ENCODE measurements around the gene HNRNPF. TPM values are rescaled to one million over a fixed set of nuclear protein-coding genes. Genes with fewer than 3 reads are reported as not detected.

HNRNPF gene
- total and polyA plus RNA-seq, 2 donors (not counting 3 experiments of a cell fraction or from before 2014, with no cell fraction given) = 144 to 230 TPM

DNA sequence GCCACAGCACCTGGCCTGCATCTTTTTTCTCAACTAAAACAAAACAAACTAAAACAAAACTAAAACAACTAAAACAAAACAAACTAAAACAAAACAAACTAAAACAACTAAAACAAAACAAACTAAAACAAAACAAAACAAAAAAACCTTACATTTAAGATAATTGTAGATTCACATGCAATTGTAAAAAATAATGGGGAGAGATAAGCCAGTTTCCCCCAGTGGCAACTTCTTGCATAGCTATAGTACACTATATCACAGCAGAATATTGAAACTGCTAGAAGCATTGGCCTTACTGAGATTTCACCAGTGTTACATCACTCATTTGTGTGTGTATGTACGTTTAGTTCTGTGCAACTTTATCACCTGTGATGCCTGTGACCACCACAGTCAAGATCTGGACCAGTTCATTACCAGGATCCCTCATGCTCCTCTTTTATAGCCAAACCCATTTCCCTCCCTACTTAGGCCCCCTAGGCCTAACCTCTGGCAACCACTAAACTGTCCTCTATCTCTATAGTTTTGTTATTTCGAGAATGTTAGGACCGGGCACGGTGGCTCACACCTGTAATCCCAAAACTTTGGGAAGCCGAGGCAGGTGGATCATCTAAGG is 28.3 kb downstream of the HNRNPF start:
- no peak for FAIRE-seq
- dilution Hi-C loops (cut with MboI; ENCODE audit: extremely low pct_ligation_motif_present, low sequenced_read_pairs) (no loop called here), intact Hi-C loops (cut with micrococcal nuclease) (no loop called here)
- BruUV-seq (replicated peaks) = no TSS peak
- Histone ChIP-seq H3K4me3 (replicated peaks in 1 of 3; ENCODE audit: insufficient read depth in 1 of 3, low read depth in 1 of 3, low read length in 3 of 3) (no peak overlapping the region), H3K79me2 (ENCODE audit: control insufficient read depth, insufficient read depth, low read length) (no peaks in the 10 kb centered on the region), H3K4me2 (ENCODE audit: insufficient read depth, low read length) (no peak overlapping the region), H3K27me3 (ENCODE audit: control insufficient read depth in 2 of 2, insufficient read depth in 2 of 2, low read length in 2 of 2) (no peaks in the 10 kb centered on the region), H3K9me3 (replicated peaks; ENCODE audit: control insufficient read depth, insufficient read depth, low read length) (no peaks in the 10 kb centered on the region), H4K20me1 (replicated peaks; ENCODE audit: control insufficient read depth, extremely low read depth, insufficient read depth, low read length) (peaks cover 2% of the 10 kb centered on the region), H3K27ac (ENCODE audit: insufficient read depth, low read depth, low read length) (no peak overlapping the region), H3K9ac (replicated peaks; ENCODE audit: extremely low read depth, insufficient read depth, low read length) (no peak overlapping the region), H3K36me3 (ENCODE audit: control insufficient read depth in 2 of 2, extremely low read depth in 1 of 2, insufficient read depth in 2 of 2, low read length in 2 of 2) (peaks cover 3 to 4% of the 10 kb centered on the region in 2 experiments), H3K4me1 (ENCODE audit: control insufficient read depth, extremely low read depth, insufficient read depth, low read length) (no peaks in the 10 kb centered on the region), H2AFZ (ENCODE audit: low read depth, low read length) (no peak overlapping the region), H3K9me1 (replicated peaks; ENCODE audit: control insufficient read depth, extremely low read depth, insufficient read depth, low read length) (no peaks in the 10 kb centered on the region)
- DNase-seq (ENCODE audit: low read depth, low spot score) = no peak
- CTCF ChIA-PET = interaction anchor here (0.8 to 2.6 kb wide), 3 partner anchors 10 to 88 kb away, joined by 3 to 13 read pairs (median 3); no protein-coding TSS in a partner anchor
- no peak for TF ChIP-seq FOS (IDR thresholded peaks at IDR 0.05; ENCODE audit: borderline replicate concordance, insufficient read depth, low read length)
- TF ChIP-seq, protein P1, sequence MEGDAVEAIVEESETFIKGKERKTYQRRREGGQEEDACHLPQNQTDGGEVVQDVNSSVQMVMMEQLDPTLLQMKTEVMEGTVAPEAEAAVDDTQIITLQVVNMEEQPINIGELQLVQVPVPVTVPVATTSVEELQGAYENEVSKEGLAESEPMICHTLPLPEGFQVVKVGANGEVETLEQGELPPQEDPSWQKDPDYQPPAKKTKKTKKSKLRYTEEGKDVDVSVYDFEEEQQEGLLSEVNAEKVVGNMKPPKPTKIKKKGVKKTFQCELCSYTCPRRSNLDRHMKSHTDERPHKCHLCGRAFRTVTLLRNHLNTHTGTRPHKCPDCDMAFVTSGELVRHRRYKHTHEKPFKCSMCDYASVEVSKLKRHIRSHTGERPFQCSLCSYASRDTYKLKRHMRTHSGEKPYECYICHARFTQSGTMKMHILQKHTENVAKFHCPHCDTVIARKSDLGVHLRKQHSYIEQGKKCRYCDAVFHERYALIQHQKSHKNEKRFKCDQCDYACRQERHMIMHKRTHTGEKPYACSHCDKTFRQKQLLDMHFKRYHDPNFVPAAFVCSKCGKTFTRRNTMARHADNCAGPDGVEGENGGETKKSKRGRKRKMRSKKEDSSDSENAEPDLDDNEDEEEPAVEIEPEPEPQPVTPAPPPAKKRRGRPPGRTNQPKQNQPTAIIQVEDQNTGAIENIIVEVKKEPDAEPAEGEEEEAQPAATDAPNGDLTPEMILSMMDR (IDR thresholded peaks at IDR 0.05; ENCODE audit: extremely low read depth in 1 of 2, insufficient read depth in 1 of 2, low read depth in 1 of 2, low read length in 2 of 2) = peak in 1 of 2 donors; percentile 7
- no peak for TF ChIP-seq POLR2AphosphoS5 (IDR thresholded peaks at IDR 0.05; ENCODE audit: insufficient read depth, low read depth, low read length)
- TF ChIP-seq JUN (IDR thresholded peaks at IDR 0.05; ENCODE audit: borderline replicate concordance, insufficient read depth, insufficient read length, low read depth) = no peak
- POLR2A ChIA-PET = no interaction called here

DNA sequence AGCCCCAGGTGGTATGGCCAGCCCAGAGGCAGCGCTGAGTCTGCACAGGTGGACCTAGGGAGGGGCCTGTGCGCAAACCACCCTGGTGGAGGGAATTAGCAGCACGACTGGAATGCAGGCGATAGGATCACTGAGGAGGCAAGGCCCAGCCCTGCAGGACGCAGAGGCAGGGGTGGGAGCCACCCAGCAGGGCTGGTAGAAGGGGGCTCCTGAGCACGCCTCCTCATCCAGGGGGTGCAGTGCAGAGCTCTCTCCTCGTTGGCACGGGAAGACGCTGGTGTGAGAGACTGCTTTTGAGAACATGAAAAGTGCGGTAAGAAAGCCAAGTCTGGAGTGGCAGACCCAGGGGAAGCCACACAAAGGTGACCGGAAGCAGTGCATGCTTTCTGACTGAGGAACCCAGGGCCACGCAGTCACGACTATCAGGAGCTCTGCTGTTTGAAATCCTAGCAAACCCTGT is 31.5 kb downstream of the HNRNPF start:
- FAIRE-seq = no peak
- Histone ChIP-seq H3K4me3 (replicated peaks in 1 of 3; ENCODE audit: insufficient read depth in 1 of 3, low read depth in 1 of 3, low read length in 3 of 3) (no peak overlapping the region), H3K9me1 (replicated peaks; ENCODE audit: control insufficient read depth, extremely low read depth, insufficient read depth, low read length) (no peaks in the 10 kb centered on the region), H4K20me1 (replicated peaks; ENCODE audit: control insufficient read depth, extremely low read depth, insufficient read depth, low read length) (no peaks in the 10 kb centered on the region), H3K27ac (ENCODE audit: insufficient read depth, low read depth, low read length) (no peak overlapping the region), H3K36me3 (ENCODE audit: control insufficient read depth in 2 of 2, extremely low read depth in 1 of 2, insufficient read depth in 2 of 2, low read length in 2 of 2) (no peaks in the 10 kb centered on the region), H3K27me3 (ENCODE audit: control insufficient read depth in 2 of 2, insufficient read depth in 2 of 2, low read length in 2 of 2) (no peaks in the 10 kb centered on the region), H3K4me2 (ENCODE audit: insufficient read depth, low read length) (no peak overlapping the region), H2AFZ (ENCODE audit: low read depth, low read length) (no peak overlapping the region), H3K4me1 (ENCODE audit: control insufficient read depth, extremely low read depth, insufficient read depth, low read length) (no peaks in the 10 kb centered on the region), H3K79me2 (ENCODE audit: control insufficient read depth, insufficient read depth, low read length) (no peaks in the 10 kb centered on the region), H3K9me3 (replicated peaks; ENCODE audit: control insufficient read depth, insufficient read depth, low read length) (no peaks in the 10 kb centered on the region), H3K9ac (replicated peaks; ENCODE audit: extremely low read depth, insufficient read depth, low read length) (no peak overlapping the region)
- dilution Hi-C loops (cut with MboI; ENCODE audit: extremely low pct_ligation_motif_present, low sequenced_read_pairs) (no loop called here), intact Hi-C loops (cut with micrococcal nuclease) (no loop called here)
- POLR2A ChIA-PET = no interaction called here
- no peak for TF ChIP-seq MYC (IDR thresholded peaks at IDR 0.05; ENCODE audit: low read depth, low read length)
- TF ChIP-seq POLR2AphosphoS5 (IDR thresholded peaks at IDR 0.05; ENCODE audit: insufficient read depth, low read depth, low read length) = no peak
- no peak for TF ChIP-seq JUN (IDR thresholded peaks at IDR 0.05; ENCODE audit: borderline replicate concordance, insufficient read depth, insufficient read length, low read depth)
- no peak for TF ChIP-seq EZH2 (IDR thresholded peaks at IDR 0.05; ENCODE audit: borderline replicate concordance, low read depth, low read length, severe bottlenecking)
- CTCF ChIA-PET = interaction anchor here (1.0 kb wide), 1 partner anchor 13 kb away, joined by 5 read pairs; no protein-coding TSS in a partner anchor
- BruUV-seq (replicated peaks) = no TSS peak
- DNase-seq (ENCODE audit: low read depth, low spot score) = no peak
